HL-60/S4 treated with retinoic acid at 250 ng/mL for 4 days and 3 days (cell line): Measurements from ENCODE around the gene SLIRP.
"Not testable (repeated sequence)": the region's sequence is repeated elsewhere in the genome, so short reads cannot be mapped to it uniquely, and the experiment has no call there.

Source experiments
- in situ Hi-C: fragments of 300-500 bp; cut with MboI; formaldehyde crosslinking; loops from 2 replicates; pipeline ENCODE4 v1.7.0; 2022; ENCODE audit warnings: low sequenced_read_pairs

SLIRP gene

DNA sequence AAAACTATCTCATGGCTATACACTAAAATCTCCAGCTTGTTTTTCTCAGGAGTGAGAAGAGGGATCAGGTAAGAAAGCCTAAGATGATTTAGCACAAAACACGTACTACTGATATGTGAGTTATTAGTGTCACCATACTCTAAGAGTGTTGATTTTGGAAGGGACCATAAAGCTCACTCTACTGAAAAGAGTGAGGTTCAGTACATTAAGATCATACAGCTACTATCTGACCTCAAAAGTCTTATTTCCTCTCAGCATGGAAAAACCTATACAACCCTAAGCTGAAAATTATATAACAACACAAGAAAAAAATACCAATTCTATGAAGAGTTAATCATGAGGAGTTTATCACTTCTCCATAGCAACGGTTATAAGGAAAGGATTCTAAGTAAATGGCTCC, 33.5 kb downstream of the SLIRP start:
- in situ Hi-C loops, result no loop called here

DNA sequence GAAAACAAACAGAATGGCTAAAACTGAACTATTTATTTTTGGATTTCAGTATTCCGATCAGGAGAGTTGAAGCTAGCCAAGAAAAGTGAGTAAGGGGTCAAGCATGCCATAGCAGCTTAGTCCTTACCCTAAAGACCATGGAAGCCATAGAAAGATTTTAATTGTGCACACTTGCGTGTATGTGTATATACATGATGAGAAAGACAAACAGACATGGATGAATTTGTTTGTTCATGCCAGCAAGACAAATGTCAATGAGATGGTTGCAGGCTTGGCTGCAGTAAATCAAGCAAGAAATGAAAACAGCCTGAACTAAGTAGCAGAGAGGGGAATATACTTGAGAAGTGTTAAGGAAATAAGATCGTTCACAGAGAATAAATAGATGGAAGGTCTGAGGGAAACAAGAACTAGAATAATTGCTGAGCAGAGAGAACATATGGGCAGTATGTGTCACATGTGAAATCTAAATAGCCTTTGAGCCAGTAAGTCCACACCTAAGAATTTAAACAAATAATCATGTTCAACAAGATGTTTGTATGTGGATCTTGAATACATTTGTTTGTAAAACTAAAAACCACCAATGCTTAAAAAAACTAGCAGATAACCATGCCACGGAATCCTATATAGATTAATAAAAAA, 38.3 kb downstream of the SLIRP start:
- in situ Hi-C loops, result no loop called here

DNA sequence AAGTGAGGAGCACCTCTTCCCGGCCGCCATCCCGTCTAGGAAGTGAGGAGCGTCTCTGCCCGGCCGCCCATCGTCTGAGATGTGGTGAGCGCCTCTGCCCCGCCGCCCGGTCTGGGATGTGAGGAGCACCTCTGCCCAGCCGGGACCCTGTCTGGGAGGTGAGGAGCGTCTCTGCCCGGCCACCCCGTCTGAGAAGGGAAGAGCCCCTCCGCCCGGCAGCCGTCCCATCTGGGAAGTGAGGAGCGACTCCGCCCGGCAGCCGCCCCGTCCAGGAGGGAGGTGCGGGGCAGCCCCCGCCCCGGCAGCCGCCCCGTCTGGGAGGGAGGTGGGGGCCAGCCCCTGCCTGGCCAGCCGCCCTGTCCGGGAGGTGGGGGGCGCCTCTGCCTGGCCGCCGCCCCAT, 39.5 kb downstream of the SLIRP start:
- in situ Hi-C loops, result not testable (repeated sequence)

DNA sequence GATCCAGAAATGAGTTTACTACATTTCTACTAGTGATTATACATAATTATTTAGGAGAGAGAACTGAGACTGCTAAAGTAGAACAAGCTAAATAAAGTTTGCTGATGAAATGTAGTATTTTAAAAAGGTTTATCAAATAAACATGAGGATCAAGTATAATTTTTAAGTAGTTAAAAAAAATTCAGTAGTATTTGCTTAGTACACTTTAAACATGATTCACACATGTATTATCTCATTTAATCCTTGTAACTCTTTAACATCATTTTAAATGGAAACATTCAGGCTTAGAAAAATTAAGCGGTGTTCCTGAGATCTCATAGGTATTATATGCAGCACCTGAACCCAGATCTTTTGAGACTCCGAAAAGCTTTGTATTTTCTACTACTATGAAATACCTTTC, 44.4 kb downstream of the SLIRP start:
- in situ Hi-C loops, result no loop called here

DNA sequence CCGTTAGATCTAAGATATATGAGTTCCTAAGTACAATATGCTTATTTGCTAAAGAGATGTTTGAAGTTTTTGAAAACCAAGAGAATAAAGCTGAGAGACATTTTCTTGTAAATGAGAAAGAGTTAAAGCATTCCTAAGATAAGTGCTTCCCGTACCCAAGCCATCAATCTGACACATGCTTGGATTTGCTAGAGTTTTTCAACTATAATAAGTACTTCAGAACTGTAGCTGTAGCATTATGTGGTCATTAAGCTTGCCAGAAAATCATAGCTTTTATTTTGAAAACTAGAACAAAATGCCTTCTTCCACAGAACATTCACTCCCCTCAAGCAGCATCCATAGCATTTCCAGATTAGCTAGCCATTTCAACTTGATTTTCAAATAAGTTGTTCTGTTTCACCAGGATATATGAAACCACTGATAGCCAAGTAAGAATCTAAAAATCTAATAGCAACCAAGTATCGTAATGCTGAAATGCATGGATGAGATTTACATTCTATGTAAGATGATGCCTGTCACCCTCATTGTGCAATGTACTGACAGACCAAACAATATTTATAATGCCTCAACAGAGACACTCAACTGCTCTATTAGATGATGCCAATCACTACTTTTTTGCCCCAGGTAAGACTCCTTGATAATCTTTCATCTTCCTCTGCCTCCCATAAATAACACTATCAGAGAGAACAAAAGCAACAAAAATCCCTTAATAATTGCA, 45.1 kb downstream of the SLIRP start:
- in situ Hi-C loops, result no loop called here

DNA sequence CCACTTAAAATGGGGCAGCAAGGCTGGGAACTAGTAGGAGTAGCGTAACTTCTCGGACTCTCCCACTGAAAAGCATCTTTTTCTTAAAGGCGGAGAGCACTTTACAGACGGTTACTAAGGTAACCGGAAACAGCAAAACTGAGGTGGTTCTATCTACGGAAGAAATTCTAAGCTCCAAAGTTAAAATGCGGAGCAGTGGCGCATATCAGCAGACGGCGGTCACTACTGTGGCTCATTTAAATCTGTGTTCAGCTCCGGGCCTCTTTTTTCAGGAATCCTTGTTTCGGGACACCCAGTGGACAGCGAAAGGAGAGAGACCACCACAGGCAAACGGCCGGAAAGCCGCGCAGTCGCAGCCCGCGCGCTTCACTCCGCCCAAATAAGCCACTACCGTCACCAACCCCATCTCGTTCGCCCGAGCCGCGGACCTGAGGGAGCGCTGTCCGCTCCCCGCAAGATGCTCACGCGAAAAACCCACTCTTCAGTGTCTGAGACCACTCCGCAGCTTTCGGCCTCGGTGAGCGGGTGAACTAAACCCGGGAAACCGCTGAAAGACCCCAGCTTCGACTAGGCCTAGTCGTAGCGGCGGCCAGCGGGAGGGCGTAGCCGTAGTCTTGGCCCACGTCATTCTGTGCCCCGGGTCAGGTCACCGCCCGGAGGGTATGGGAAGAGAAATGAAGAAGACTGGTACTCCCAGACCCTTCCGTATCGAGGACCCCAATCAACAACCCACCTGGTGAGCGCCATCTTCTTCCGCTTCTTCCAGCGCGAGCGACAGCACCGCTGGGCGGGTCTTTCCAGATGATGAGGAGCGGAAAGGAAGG, 52.7 kb downstream of the SLIRP start, which contains the start of gene SNW1:
SNW1 (minus strand) TSS at position 776 of the 824 bp plus-strand sequence; CDS start at position 747, 29 bp downstream.
- in situ Hi-C loops, result no loop called here

DNA sequence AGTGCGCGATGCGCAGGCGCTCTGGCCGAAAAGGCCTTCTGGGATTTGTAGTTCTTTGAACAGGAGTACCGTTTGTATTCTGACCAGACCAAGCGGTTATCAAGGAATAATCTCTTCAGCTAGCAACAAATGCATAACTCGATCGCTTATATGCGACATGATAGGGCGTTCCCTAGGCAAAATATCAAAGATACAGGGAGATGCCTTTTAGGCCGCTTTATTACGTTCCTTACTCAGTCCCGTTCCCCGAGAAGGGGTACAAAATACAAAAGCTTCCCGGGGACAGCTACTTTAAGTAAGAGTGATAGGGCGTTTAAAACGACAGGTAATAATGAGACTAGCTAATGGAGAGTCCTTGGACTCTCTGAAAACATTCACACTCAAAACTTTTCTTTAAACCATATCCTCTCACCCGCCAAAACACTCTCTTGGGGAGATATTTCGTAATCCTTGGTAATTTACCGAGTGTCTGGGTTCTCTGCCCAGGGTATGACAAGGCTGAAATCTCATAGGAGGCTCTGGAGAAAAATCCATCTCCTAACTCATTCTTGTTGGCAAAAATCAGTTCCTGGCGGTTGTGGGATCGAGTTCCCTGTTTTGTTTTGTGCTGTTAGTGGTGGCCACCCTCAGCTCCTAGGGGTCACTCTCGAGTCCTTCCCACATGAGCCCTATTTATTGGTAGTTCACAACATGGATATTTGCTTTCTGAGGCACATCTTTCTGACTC, 53.5 kb downstream of the SLIRP start:
- in situ Hi-C loops, result no loop called here

DNA sequence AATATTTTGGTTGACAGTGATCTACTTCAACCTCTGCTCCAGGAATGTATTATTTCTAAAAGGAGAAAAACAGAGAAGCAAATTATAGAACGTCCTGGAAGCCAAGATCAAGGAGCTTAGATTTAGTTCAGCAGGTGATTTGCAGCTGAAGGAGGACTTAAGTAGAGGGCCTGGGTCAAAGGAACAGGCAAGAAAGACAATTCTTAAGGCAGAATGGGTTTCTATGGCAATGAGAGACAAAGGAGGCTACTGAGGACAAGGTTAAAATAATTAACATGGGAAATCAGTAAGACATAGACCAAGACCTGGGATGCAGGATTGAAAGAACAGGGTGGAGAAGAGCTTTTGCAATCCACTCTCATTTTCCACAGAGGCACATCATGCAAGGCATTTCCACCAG, 55.4 kb downstream of the SLIRP start:
- in situ Hi-C loops, result no loop called here

DNA sequence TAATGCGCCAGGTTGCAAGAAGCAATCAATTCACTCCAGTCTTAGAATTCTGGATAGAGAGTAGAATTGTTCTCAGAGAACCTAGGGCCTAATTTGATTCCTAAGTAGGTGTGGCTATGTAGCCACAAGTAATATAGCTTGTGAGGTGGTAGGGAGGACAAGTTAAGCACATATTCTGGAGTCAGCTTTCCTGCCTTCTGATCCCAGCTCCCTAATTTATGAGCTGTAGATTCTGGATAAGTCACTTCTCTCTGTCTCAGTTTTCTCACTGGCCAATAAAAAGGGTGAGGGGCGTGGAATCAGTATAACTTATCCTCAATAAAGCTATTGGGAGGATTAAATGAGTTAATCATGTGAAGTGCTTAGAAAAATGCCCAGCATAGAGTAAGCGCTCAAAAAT, 56.1 kb downstream of the SLIRP start:
- in situ Hi-C loops, result no loop called here
